Osteoblast (primary cell): Measurements from ENCODE around the gene OR2C3. TPM values are rescaled to one million over a fixed set of nuclear protein-coding genes. Genes with fewer than 3 reads are reported as not detected.

Experiments used
- DNase-seq: peaks from one replicate; pipeline ENCODE4 v3.0.0; 2011; ENCODE audit warnings: low spot score, mixed read lengths; ENCODE audit not compliant: insufficient read length; ENCODE audit errors: missing footprints
- H2AFZ ChIP-seq: 2 replicates; pipeline ENCODE4 v1.6.0; 2011; ENCODE audit warnings: mild to moderate bottlenecking, low read length
- H3K27ac ChIP-seq: 2 replicates; pipeline ENCODE4 v1.5.1; 2011; ENCODE audit warnings: mild to moderate bottlenecking, low read depth, low read length, moderate library complexity
- H3K27me3 ChIP-seq: 2 replicates; pipeline ENCODE4 v1.6.0; 2012; ENCODE audit warnings: mild to moderate bottlenecking, control low read depth, inconsistent platforms, low read length, moderate library complexity; ENCODE audit not compliant: insufficient read depth
- H3K36me3 ChIP-seq: 2 replicates; pipeline ENCODE4 v1.5.1; 2011; ENCODE audit warnings: mild to moderate bottlenecking, low read length, control low read depth, moderate library complexity; ENCODE audit not compliant: insufficient read depth
- H3K4me1 ChIP-seq: 2 replicates; pipeline ENCODE4 v1.5.1; 2011; ENCODE audit warnings: mild to moderate bottlenecking, low read length, control low read depth, moderate library complexity; ENCODE audit not compliant: insufficient read depth
- H3K4me2 ChIP-seq: 2 replicates; pipeline ENCODE4 v1.6.0; 2011; ENCODE audit warnings: mild to moderate bottlenecking, low read length; ENCODE audit not compliant: insufficient read depth
- H3K4me3 ChIP-seq: fragments of 200-600 bp; sonication (generic); 3 replicates; pipeline ENCODE4 v1.5.1; 2012; ENCODE audit warnings: mild to moderate bottlenecking, low read length, inconsistent platforms; ENCODE audit not compliant: insufficient read depth
- H3K79me2 ChIP-seq: 2 replicates; pipeline ENCODE4 v1.6.0; 2012; ENCODE audit warnings: mild to moderate bottlenecking, low read length, control low read depth, inconsistent platforms; ENCODE audit not compliant: insufficient read depth
- H3K9me3 ChIP-seq: 2 replicates; pipeline ENCODE4 v1.5.1; 2011; ENCODE audit warnings: low read depth, low read length, control low read depth
- H4K20me1 ChIP-seq: 2 replicates; pipeline ENCODE4 v1.6.0; 2012; ENCODE audit warnings: mild to moderate bottlenecking, low read length, control low read depth; ENCODE audit not compliant: insufficient read depth
- total RNA-seq: library from RNA; depleted of rRNA; stranded (reverse); fragments of >200 nt; gene quantifications from 2 replicates; pipeline ENCODE4 v1.2.3, GENCODE V29; 2012
- TF ChIP-seq, protein P1 (sequence below): IDR thresholded peaks from 2 replicates; pipeline ENCODE4 v1.5.1; 2011; ENCODE audit warnings: mild to moderate bottlenecking, low read depth, low read length, moderate library complexity; ENCODE audit errors: extremely low read depth

Gene OR2C3
- total RNA-seq, 1 donor = not detected

DNA sequence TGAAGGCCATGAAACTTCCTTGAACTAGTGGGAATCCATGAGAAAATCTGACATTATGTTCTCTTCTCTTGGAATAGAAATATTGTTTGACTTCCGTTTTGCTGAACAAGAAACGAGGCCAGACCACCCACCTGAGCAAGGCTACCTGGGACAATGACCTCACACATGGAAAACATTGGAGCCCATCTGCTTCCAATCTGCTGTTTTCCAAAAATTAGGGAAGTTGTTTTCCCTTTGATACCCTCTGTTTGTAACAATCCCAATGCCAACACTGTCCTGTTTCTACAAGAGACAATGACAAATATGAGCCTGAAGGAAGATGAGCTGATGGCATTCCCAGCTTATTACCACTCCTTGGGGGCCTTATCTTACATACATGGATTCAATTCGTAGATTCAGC, 29.4 kb downstream of the OR2C3 start:
- Histone ChIP-seq H3K36me3 (no peaks in the 10 kb centered on the region), H3K27me3 (no peaks in the 10 kb centered on the region), H2AFZ (no peak overlapping the region), H3K4me1 (no peaks in the 10 kb centered on the region), H3K4me3 (no peak overlapping the region), H3K27ac (no peak overlapping the region), H3K4me2 (no peak overlapping the region), H3K79me2 (no peaks in the 10 kb centered on the region), H4K20me1 (no peaks in the 10 kb centered on the region), H3K9me3 (no peaks in the 10 kb centered on the region)
- TF ChIP-seq, protein P1, sequence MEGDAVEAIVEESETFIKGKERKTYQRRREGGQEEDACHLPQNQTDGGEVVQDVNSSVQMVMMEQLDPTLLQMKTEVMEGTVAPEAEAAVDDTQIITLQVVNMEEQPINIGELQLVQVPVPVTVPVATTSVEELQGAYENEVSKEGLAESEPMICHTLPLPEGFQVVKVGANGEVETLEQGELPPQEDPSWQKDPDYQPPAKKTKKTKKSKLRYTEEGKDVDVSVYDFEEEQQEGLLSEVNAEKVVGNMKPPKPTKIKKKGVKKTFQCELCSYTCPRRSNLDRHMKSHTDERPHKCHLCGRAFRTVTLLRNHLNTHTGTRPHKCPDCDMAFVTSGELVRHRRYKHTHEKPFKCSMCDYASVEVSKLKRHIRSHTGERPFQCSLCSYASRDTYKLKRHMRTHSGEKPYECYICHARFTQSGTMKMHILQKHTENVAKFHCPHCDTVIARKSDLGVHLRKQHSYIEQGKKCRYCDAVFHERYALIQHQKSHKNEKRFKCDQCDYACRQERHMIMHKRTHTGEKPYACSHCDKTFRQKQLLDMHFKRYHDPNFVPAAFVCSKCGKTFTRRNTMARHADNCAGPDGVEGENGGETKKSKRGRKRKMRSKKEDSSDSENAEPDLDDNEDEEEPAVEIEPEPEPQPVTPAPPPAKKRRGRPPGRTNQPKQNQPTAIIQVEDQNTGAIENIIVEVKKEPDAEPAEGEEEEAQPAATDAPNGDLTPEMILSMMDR = no peak
- DNase-seq = no peak

DNA sequence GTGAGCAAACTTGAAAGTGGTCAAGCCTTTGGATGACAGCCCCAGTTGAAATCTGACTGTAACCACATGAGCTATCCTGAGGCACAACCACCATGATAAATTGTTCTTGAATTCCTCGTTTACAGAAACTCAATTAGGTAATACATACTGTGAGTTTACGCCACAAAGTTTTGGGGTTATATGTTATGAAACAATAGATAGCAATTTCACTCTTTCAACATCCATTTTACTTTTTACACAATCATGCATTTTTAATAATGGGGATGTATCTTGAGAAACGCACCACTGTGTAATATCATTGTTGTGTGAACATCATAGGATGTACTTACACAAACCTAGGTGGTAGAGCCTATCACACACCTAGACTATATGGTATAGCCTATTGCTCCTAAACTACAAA, 35.4 kb downstream of the OR2C3 start:
- TF ChIP-seq, protein P1 = no peak
- no peak for DNase-seq
- H3K4me1 ChIP-seq = no peaks in the 10 kb centered on the region
- no peak overlapping the region for H2AFZ ChIP-seq
- no peak overlapping the region for H3K27ac ChIP-seq
- no peaks in the 10 kb centered on the region for H3K27me3 ChIP-seq
- H4K20me1 ChIP-seq = no peaks in the 10 kb centered on the region
- no peaks in the 10 kb centered on the region for H3K79me2 ChIP-seq
- no peak overlapping the region for H3K4me3 ChIP-seq
- no peaks in the 10 kb centered on the region for H3K9me3 ChIP-seq
- no peaks in the 10 kb centered on the region for H3K36me3 ChIP-seq
- H3K4me2 ChIP-seq = no peak overlapping the region

DNA sequence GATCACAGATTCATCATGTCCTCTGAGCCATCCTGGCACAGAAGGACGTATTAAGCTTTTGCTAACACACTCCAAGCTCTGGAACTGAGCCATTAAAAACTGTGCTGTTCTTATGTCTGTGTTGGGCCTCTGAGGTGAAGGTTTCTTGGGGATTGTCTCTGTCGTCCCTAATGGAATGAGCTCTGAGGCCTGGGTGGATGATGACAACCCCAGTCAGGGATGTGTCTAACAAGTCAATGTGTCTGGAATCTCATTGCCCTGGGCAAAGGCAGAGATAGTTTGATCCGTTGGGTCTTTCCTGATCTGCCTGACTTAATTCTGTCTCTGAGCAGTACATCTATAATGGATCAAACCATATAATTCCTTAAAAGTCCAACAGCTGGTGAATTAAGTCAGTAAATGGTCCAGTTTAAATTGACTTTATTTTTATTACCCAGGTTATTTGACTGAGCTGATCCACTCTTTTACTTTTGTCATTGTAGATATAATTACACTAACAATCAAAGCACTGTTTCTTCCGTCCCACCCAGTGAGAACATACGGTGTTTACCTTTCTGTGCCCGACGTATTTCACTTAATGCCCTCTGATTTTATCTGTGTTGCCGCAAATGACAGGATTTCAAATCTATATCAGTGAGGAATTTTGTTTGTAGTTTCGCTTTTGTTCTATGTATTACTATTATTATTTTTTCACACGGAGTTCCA, 39.5 kb downstream of the OR2C3 start:
- Histone ChIP-seq H2AFZ (no peak overlapping the region), H3K79me2 (no peaks in the 10 kb centered on the region), H3K27me3 (no peaks in the 10 kb centered on the region), H3K4me3 (no peak overlapping the region), H3K9me3 (no peaks in the 10 kb centered on the region), H4K20me1 (no peaks in the 10 kb centered on the region), H3K27ac (no peak overlapping the region), H3K4me1 (no peaks in the 10 kb centered on the region), H3K36me3 (no peaks in the 10 kb centered on the region), H3K4me2 (no peak overlapping the region)
- no peak for DNase-seq
- TF ChIP-seq, protein P1 = no peak

DNA sequence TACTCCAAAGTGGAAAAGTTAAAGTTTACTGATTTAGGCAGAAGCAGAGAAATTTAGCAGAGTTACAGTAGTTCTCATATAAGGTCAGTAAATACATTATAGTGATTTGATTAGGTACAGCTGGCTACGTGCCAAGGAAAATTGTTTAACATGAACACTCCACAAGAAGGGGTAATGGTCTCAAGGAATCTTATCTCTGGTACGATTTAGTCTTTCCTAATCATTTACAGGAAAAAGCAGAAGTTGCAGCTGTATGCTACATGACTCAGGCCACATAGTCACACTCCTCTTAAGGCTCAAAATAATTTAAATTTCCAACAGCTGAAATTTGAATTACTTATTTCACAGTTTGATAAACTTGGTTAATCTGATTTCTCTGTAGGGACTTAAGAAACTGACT, 41.5 kb downstream of the OR2C3 start:
- Histone ChIP-seq H2AFZ (no peak overlapping the region), H3K27me3 (no peaks in the 10 kb centered on the region), H4K20me1 (no peaks in the 10 kb centered on the region), H3K9me3 (no peaks in the 10 kb centered on the region), H3K4me1 (no peaks in the 10 kb centered on the region), H3K36me3 (no peaks in the 10 kb centered on the region), H3K4me2 (no peak overlapping the region), H3K27ac (no peak overlapping the region), H3K4me3 (no peak overlapping the region), H3K79me2 (no peaks in the 10 kb centered on the region)
- DNase-seq = no peak
- TF ChIP-seq, protein P1 = no peak
